HCT116 (cell line): ENCODE results near the gene ATL2. TPM values are rescaled to one million over a fixed set of nuclear protein-coding genes. Genes with fewer than 3 reads are reported as not detected.

Source experiments
- ATAC-seq: fragments of 200-7000 bp; cut with Tn5 transposase; 2 replicates; pipeline ENCODE4 v1.9.1; 2020; ENCODE audit warnings: mild to moderate bottlenecking, moderate library complexity
- BruUV-seq: library from RNA; stranded (reverse); fragments of 400-500 nt; replicated peaks from 2 replicates; lab custom pipeline; 2021; lab: Mats Ljungman, UMichigan
- CTCF ChIA-PET: fragments of 300-600 bp; sonication (Branson Sonifier 250); formaldehyde crosslinking; loops from one replicate; lab custom pipeline; 2021; ENCODE audit warnings: antibody characterized with exemption; lab: Charles Lee
- POLR2A ChIA-PET: fragments of 300-600, 350-600 bp; sonication (Branson Sonifier 250); formaldehyde crosslinking; loops from one replicate; lab custom pipeline; 2021; ENCODE audit warnings: antibody characterized with exemption; lab: Charles Lee
- RAD21 ChIA-PET, 2 experiments: fragments of 300-600 bp; sonication (Branson Sonifier 250); formaldehyde crosslinking; loops; one replicate each; lab custom pipeline; 2023; ENCODE audit warnings: low total read pairs in 2 of 2; ENCODE audit not compliant: uncharacterized antibody in 2 of 2, unreplicated experiment in 2 of 2, low non-redundant PET in 1 of 2; lab: Charles Lee
- DNase-seq: peaks from one replicate; pipeline ENCODE4 v3.0.0-alpha.2; 2010; ENCODE audit warnings: low read depth, low spot score
- H2AFZ ChIP-seq: fragments of 200-600 bp; shearing (Covaris generic), sonication (generic); 2 replicates; pipeline ENCODE4 v1.6.1; 2017; ENCODE audit warnings: low read depth, mixed run types, mixed read lengths, antibody characterized with exemption, low read length; ENCODE audit not compliant: poor library complexity, severe bottlenecking
- H3K27ac ChIP-seq: 2 replicates; pipeline ENCODE4 v1.5.1; 2012; ENCODE audit warnings: low read depth, low read length
- H3K27me3 ChIP-seq: fragments of 200-600 bp; sonication (generic); 2 replicates; pipeline ENCODE4 v1.6.1; 2016; ENCODE audit warnings: mixed run types, low read length, mixed read lengths; ENCODE audit not compliant: insufficient read depth
- H3K36me3 ChIP-seq, 2 experiments: fragments of 200-500 bp in 1 of 2; fragments of 200-600 bp in 1 of 2; sonication (Bioruptor generic) in 1 of 2; sonication (generic) in 1 of 2; 2 replicates each; pipeline versions ENCODE4 v1.5.1 to v1.6.1; 2014 to 2016; ENCODE audit warnings: low read length in 2 of 2, inconsistent platforms in 1 of 2, mixed read lengths in 1 of 2, mixed run types in 1 of 2; ENCODE audit not compliant: insufficient read depth in 2 of 2, control insufficient read depth in 1 of 2
- H3K4me1 ChIP-seq, 2 experiments: fragments of 200-600 bp in 1 of 2; sonication (generic) in 1 of 2; 2 replicates each; pipeline versions ENCODE4 v1.5.1 to v1.6.1; 2012 to 2017; ENCODE audit warnings: low read length in 2 of 2, inconsistent platforms in 1 of 2, mild to moderate bottlenecking in 1 of 2, mixed read lengths in 1 of 2, mixed run types in 1 of 2, moderate library complexity in 1 of 2; ENCODE audit not compliant: insufficient read depth in 2 of 2, control insufficient read depth in 1 of 2
- H3K4me2 ChIP-seq: fragments of 200-600 bp; sonication (generic); 2 replicates; pipeline ENCODE4 v1.6.1; 2017; ENCODE audit warnings: mixed run types, low read length, mixed read lengths
- H3K4me3 ChIP-seq, 2 experiments: fragments of 200-600 bp in 1 of 2; sonication (generic) in 1 of 2; replicated peaks in 1 of 2; 2 replicates each; pipeline ENCODE4 v1.5.1; 2011 to 2016; ENCODE audit warnings: low read length in 2 of 2, control low read depth in 1 of 2, low read depth in 1 of 2, mild to moderate bottlenecking in 1 of 2, mixed read lengths in 1 of 2, mixed run types in 1 of 2
- H3K79me2 ChIP-seq: fragments of 200-600 bp; sonication (generic); 2 replicates; pipeline ENCODE4 v1.6.1; 2017; ENCODE audit warnings: mild to moderate bottlenecking, mixed run types, low read length, moderate library complexity, mixed read lengths; ENCODE audit not compliant: insufficient read depth
- H3K9ac ChIP-seq: fragments of 200-600 bp; sonication (generic); 2 replicates; pipeline ENCODE4 v1.6.1; 2016; ENCODE audit warnings: low read length, mixed read lengths
- H3K9me2 ChIP-seq: fragments of 200-600 bp; sonication (generic), shearing (Covaris generic); 2 replicates; pipeline ENCODE4 v1.6.1; 2017; ENCODE audit warnings: mixed run types, mild to moderate bottlenecking, moderate library complexity; ENCODE audit not compliant: insufficient read depth
- H3K9me3 ChIP-seq, 2 experiments: fragments of 200-500 bp in 1 of 2; fragments of 200-600 bp in 1 of 2; sonication (Bioruptor generic) in 1 of 2; sonication (generic) in 1 of 2; 2 replicates each; pipeline ENCODE4 v1.6.1; 2014 to 2017; ENCODE audit warnings: low read length in 2 of 2, mixed read lengths in 2 of 2, inconsistent platforms in 1 of 2, low read depth in 1 of 2, mild to moderate bottlenecking in 1 of 2, mixed run types in 1 of 2, moderate library complexity in 1 of 2; ENCODE audit not compliant: control insufficient read depth in 1 of 2, insufficient read depth in 1 of 2
- H4K20me1 ChIP-seq: fragments of 200-600 bp; sonication (generic), shearing (Covaris generic); 2 replicates; pipeline ENCODE4 v1.6.1; 2017; ENCODE audit warnings: mixed run types, mild to moderate bottlenecking, moderate library complexity; ENCODE audit not compliant: insufficient read depth
- CBX3 ChIP-seq: IDR thresholded peaks from 2 replicates; pipeline ENCODE4 v1.6.1; 2012; ENCODE audit warnings: low read depth
- CEBPB ChIP-seq: IDR thresholded peaks from 2 replicates; pipeline ENCODE4 v1.6.1; 2012; ENCODE audit warnings: low read depth
- ELF1 ChIP-seq: IDR thresholded peaks from 2 replicates; pipeline ENCODE4 v1.6.1; 2012; ENCODE audit warnings: low read depth, borderline replicate concordance
- EZH2 ChIP-seq: fragments of 200-600 bp; sonication (generic); IDR thresholded peaks from 2 replicates; pipeline ENCODE4 v1.6.1; 2017; ENCODE audit warnings: antibody characterized with exemption, mixed run types
- EZH2phosphoT487 ChIP-seq: fragments of 200-600 bp; IDR thresholded peaks from 2 replicates; pipeline ENCODE4 v1.6.1; 2018; ENCODE audit warnings: antibody characterized with exemption, borderline replicate concordance
- FOSL1 ChIP-seq: IDR thresholded peaks from 2 replicates; pipeline ENCODE4 v1.6.1; 2012; ENCODE audit warnings: low read depth
- JUND ChIP-seq: IDR thresholded peaks from 2 replicates; pipeline ENCODE4 v1.6.1; 2012
- POLR2A ChIP-seq: IDR thresholded peaks from 2 replicates; pipeline ENCODE4 v1.7.0; 2011; ENCODE audit warnings: borderline replicate concordance; ENCODE audit not compliant: insufficient read depth, insufficient read length; ENCODE audit errors: extremely low read depth
- RAD21 ChIP-seq: IDR thresholded peaks from 2 replicates; pipeline ENCODE4 v1.6.1; 2012; ENCODE audit warnings: low read depth, mild to moderate bottlenecking
- SP1 ChIP-seq: IDR thresholded peaks from 2 replicates; pipeline ENCODE4 v1.6.1; 2012; ENCODE audit warnings: low read depth
- SRF ChIP-seq: IDR thresholded peaks from 2 replicates; pipeline ENCODE4 v1.6.1; 2012; ENCODE audit warnings: low read depth
- TCF7L2 ChIP-seq: IDR thresholded peaks from 2 replicates; pipeline ENCODE4 v1.7.0; 2011; ENCODE audit warnings: borderline replicate concordance, inconsistent platforms; ENCODE audit not compliant: insufficient read depth, insufficient read length; ENCODE audit errors: extremely low read depth
- YY1 ChIP-seq: IDR thresholded peaks from 2 replicates; pipeline ENCODE4 v1.6.1; 2011; ENCODE audit warnings: low read length, low read depth, moderate library complexity, mild to moderate bottlenecking; ENCODE audit not compliant: insufficient replicate concordance; ENCODE audit errors: extremely low read depth
- ZFX ChIP-seq: fragments of 450-650 bp; IDR thresholded peaks from 2 replicates; pipeline ENCODE4 v1.6.1; 2017
- ZNF274 ChIP-seq: fragments of 200-500 bp; sonication (Bioruptor generic); IDR thresholded peaks from 2 replicates; pipeline ENCODE4 v1.6.1; 2014; ENCODE audit warnings: mild to moderate bottlenecking, low read depth, low read length, inconsistent platforms
- intact Hi-C: fragments of 100-400 bp; cut with micrococcal nuclease; formaldehyde crosslinking; loops from 2 replicates; pipeline ENCODE4 v1.10.0; 2022
- total RNA-seq: library from RNA; stranded (reverse); gene quantifications from one replicate; pipeline ENCODE4 v1.2.1, GENCODE V29; 2021; ENCODE audit not compliant: unreplicated experiment
- TF ChIP-seq, protein P1 (sequence below): IDR thresholded peaks from 2 replicates; pipeline ENCODE4 v1.6.1; 2012; ENCODE audit warnings: low read depth
- TF ChIP-seq, protein P2 (sequence below): IDR thresholded peaks from 2 replicates; pipeline ENCODE4 v1.6.1; 2012
- TF ChIP-seq, protein P3 (sequence below): IDR thresholded peaks from 2 replicates; pipeline ENCODE4 v1.6.1; 2011; ENCODE audit warnings: mild to moderate bottlenecking, low read length, moderate library complexity; ENCODE audit not compliant: insufficient replicate concordance; ENCODE audit errors: extremely low read depth
- TF ChIP-seq, protein P4 (sequence below), 3 experiments: fragments of 200-600 bp in 1 of 3; sonication (generic) in 1 of 3; IDR thresholded peaks in 2 of 3; conservative IDR thresholded peaks in 1 of 3; 2 replicates each; pipeline ENCODE4 v1.5.1; 2012 to 2017; ENCODE audit warnings: low read depth in 2 of 3, low read length in 2 of 3, antibody characterized with exemption in 1 of 3, borderline replicate concordance in 1 of 3, control low read depth in 1 of 3, mild to moderate bottlenecking in 1 of 3, mixed read lengths in 1 of 3, mixed run types in 1 of 3, moderate library complexity in 1 of 3; ENCODE audit not compliant: insufficient read depth in 1 of 3
- TF ChIP-seq, protein P5 (sequence below): IDR thresholded peaks from 2 replicates; pipeline ENCODE4 v1.6.1; 2012

ATL2 gene
- total RNA-seq, 1 experiment from 2014 or later = 80.7 TPM

DNA sequence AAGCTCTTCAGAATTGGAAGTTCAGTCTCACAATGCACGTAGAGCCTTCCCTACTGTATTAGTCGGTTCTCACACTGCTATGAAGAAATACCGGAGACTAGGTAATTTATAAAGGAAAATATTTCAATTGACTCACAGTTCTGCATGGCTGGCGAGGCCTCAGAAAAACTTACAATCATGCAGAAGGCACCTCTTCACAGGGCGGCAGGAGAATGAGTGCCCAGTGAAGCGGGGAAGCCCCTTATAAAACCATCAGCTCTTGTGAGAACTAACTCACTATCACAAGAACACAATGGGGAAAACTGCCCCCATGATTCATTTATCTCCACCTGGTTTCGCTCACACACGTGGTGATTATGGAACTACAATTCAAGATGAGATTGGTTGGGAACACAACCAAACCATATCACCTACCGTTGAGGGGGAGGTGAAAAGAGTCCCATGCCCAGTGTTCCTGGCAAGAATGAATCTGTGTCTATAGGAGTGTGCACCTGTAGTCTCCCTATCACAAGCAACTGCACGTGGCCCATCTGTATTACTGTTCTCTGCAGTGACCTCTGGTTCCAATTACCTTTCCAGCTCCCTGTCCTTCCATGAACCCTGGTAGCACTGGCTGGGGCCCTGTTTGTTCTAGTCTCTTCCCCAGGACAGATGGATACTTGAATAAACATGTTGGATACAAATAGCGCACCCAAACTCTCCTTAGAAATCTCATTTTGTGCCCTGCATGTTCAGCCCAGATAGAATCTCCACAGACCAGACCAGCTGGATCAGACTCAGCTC is 44.4 kb upstream of the ATL2 start:
- CTCF ChIA-PET = no interaction called here
- H2AFZ ChIP-seq = no peak overlapping the region

More for the DNA sequence above, 44.4 kb upstream of the ATL2 start:
- Histone ChIP-seq H3K9me3 (no peaks in the 10 kb centered on the region), H3K9ac (no peak overlapping the region), H3K4me3 (no peak overlapping the region), H3K9me2 (no peaks in the 10 kb centered on the region), H3K4me1 (peaks cover 0 to 2% of the 10 kb centered on the region in 2 experiments; a peak in 2 of 4 replicates), H3K27me3 (peaks cover 11% of the 10 kb centered on the region; the same call in 1 of the 2 replicates), H4K20me1 (no peaks in the 10 kb centered on the region), H3K4me2 (no peak overlapping the region)
- intact Hi-C loops = no loop called here
- DNase-seq (no peak), ATAC-seq (no peak)
- RAD21 ChIA-PET = no interaction called here
- POLR2A ChIA-PET = no interaction called here
- no peak for TF ChIP-seq ZFX
- TF ChIP-seq CBX3 = no peak
- TF ChIP-seq, protein P1, sequence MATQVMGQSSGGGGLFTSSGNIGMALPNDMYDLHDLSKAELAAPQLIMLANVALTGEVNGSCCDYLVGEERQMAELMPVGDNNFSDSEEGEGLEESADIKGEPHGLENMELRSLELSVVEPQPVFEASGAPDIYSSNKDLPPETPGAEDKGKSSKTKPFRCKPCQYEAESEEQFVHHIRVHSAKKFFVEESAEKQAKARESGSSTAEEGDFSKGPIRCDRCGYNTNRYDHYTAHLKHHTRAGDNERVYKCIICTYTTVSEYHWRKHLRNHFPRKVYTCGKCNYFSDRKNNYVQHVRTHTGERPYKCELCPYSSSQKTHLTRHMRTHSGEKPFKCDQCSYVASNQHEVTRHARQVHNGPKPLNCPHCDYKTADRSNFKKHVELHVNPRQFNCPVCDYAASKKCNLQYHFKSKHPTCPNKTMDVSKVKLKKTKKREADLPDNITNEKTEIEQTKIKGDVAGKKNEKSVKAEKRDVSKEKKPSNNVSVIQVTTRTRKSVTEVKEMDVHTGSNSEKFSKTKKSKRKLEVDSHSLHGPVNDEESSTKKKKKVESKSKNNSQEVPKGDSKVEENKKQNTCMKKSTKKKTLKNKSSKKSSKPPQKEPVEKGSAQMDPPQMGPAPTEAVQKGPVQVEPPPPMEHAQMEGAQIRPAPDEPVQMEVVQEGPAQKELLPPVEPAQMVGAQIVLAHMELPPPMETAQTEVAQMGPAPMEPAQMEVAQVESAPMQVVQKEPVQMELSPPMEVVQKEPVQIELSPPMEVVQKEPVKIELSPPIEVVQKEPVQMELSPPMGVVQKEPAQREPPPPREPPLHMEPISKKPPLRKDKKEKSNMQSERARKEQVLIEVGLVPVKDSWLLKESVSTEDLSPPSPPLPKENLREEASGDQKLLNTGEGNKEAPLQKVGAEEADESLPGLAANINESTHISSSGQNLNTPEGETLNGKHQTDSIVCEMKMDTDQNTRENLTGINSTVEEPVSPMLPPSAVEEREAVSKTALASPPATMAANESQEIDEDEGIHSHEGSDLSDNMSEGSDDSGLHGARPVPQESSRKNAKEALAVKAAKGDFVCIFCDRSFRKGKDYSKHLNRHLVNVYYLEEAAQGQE = no peak
- TF ChIP-seq SP1 = no peak
- TF ChIP-seq EZH2phosphoT487 = no peak
- no peak for TF ChIP-seq CEBPB
- TF ChIP-seq, protein P2, sequence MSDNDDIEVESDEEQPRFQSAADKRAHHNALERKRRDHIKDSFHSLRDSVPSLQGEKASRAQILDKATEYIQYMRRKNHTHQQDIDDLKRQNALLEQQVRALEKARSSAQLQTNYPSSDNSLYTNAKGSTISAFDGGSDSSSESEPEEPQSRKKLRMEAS = no peak
- TF ChIP-seq TCF7L2 = no peak
- TF ChIP-seq, protein P3, sequence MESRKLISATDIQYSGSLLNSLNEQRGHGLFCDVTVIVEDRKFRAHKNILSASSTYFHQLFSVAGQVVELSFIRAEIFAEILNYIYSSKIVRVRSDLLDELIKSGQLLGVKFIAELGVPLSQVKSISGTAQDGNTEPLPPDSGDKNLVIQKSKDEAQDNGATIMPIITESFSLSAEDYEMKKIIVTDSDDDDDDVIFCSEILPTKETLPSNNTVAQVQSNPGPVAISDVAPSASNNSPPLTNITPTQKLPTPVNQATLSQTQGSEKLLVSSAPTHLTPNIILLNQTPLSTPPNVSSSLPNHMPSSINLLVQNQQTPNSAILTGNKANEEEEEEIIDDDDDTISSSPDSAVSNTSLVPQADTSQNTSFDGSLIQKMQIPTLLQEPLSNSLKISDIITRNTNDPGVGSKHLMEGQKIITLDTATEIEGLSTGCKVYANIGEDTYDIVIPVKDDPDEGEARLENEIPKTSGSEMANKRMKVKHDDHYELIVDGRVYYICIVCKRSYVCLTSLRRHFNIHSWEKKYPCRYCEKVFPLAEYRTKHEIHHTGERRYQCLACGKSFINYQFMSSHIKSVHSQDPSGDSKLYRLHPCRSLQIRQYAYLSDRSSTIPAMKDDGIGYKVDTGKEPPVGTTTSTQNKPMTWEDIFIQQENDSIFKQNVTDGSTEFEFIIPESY = no peak
- no peak for TF ChIP-seq ELF1
- TF ChIP-seq EZH2 = no peak
- no peak for TF ChIP-seq YY1
- TF ChIP-seq ZNF274 = no peak
- TF ChIP-seq, protein P4, sequence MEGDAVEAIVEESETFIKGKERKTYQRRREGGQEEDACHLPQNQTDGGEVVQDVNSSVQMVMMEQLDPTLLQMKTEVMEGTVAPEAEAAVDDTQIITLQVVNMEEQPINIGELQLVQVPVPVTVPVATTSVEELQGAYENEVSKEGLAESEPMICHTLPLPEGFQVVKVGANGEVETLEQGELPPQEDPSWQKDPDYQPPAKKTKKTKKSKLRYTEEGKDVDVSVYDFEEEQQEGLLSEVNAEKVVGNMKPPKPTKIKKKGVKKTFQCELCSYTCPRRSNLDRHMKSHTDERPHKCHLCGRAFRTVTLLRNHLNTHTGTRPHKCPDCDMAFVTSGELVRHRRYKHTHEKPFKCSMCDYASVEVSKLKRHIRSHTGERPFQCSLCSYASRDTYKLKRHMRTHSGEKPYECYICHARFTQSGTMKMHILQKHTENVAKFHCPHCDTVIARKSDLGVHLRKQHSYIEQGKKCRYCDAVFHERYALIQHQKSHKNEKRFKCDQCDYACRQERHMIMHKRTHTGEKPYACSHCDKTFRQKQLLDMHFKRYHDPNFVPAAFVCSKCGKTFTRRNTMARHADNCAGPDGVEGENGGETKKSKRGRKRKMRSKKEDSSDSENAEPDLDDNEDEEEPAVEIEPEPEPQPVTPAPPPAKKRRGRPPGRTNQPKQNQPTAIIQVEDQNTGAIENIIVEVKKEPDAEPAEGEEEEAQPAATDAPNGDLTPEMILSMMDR (IDR thresholded peaks at IDR 0.05 in 2 of 3, conservative IDR thresholded peaks at IDR 0.05 in 1 of 3; ENCODE audit: borderline replicate concordance in 1 of 3, insufficient read depth in 1 of 3, low read depth in 2 of 3, low read length in 2 of 3) = no peak
- no peak for TF ChIP-seq JUND
- TF ChIP-seq FOSL1 = no peak
- TF ChIP-seq SRF = no peak
- no peak for TF ChIP-seq POLR2A
- TF ChIP-seq, protein P5, sequence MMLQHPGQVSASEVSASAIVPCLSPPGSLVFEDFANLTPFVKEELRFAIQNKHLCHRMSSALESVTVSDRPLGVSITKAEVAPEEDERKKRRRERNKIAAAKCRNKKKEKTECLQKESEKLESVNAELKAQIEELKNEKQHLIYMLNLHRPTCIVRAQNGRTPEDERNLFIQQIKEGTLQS = no peak
- TF ChIP-seq RAD21 = no peak
- TF ChIP-seq, all 23 proteins: peak for 0
- Histone ChIP-seq H3K27ac (no peak overlapping the region), H3K79me2 (no peaks in the 10 kb centered on the region), H3K36me3 (no peaks in the 10 kb centered on the region)
- no TSS peak for BruUV-seq
